B cell (primary cell): ENCODE measurements around the gene HYDIN. TPM values are rescaled to one million over a fixed set of nuclear protein-coding genes. Genes with fewer than 3 reads are reported as not detected.

Experiments
- ATAC-seq: fragments of 200-7000 bp; cut with Tn5 transposase; one replicate; pipeline ENCODE4 v1.10.0; 2021; ENCODE audit warnings: low read depth, mild to moderate bottlenecking, moderate number of reproducible peaks, moderate library complexity
- CTCF ChIA-PET: fragments of 350-600 bp; sonication (Branson Sonifier 250); formaldehyde crosslinking; loops from one replicate; lab custom pipeline; 2021; ENCODE audit warnings: antibody characterized with exemption, inconsistent platforms; lab: Charles Lee
- POLR2A ChIA-PET: fragments of 350-600 bp; sonication (Branson Sonifier 250); formaldehyde crosslinking; loops from one replicate; lab custom pipeline; 2021; ENCODE audit warnings: antibody characterized with exemption; lab: Charles Lee
- DNase-seq: peaks from one replicate; pipeline ENCODE4 v3.0.0; 2013
- H2AFZ ChIP-seq: 2 replicates; pipeline ENCODE4 v1.6.1; 2012; ENCODE audit warnings: mild to moderate bottlenecking, low read depth, low read length; ENCODE audit not compliant: insufficient read depth, poor library complexity, severe bottlenecking
- H3K27ac ChIP-seq, 2 donors: 1 replicate in 1 of 2; 2 replicates in 1 of 2; pipeline ENCODE4 v1.5.1; 2012 to 2013; ENCODE audit warnings: low read length in 2 of 2, mild to moderate bottlenecking in 2 of 2, moderate library complexity in 1 of 2
- H3K27me3 ChIP-seq, 4 experiments: fragments of 200-600 bp in 1 of 4; sonication (generic) in 1 of 4; replicated peaks in 1 of 4; 1 replicate in 2 of 4; 2 replicates in 2 of 4; pipeline versions ENCODE4 v1.6.1 to v1.7.0; 2013 to 2016; ENCODE audit warnings: low read length in 3 of 4, mild to moderate bottlenecking in 2 of 4, mixed read lengths in 1 of 4, moderate library complexity in 1 of 4; ENCODE audit not compliant: insufficient read depth in 4 of 4, control insufficient read depth in 3 of 4; ENCODE audit errors: control extremely low read depth in 1 of 4
- H3K36me3 ChIP-seq, 2 experiments: replicated peaks in 1 of 2; 1 replicate in 1 of 2; 2 replicates in 1 of 2; pipeline versions ENCODE4 v1.6.1 to v1.7.1; 2013; ENCODE audit warnings: low read length in 1 of 2; ENCODE audit not compliant: insufficient read depth in 2 of 2, control insufficient read depth in 1 of 2; ENCODE audit errors: control extremely low read depth in 1 of 2, extremely low read depth in 1 of 2
- H3K4me1 ChIP-seq, 2 donors: fragments of 200-600 bp in 1 of 2; sonication (generic) in 1 of 2; 1 replicate in 1 of 2; 2 replicates in 1 of 2; pipeline versions ENCODE4 v1.5.1 to v1.6.1; 2013 to 2017; ENCODE audit warnings: low read length in 2 of 2; ENCODE audit not compliant: control insufficient read depth in 2 of 2, insufficient read depth in 2 of 2
- H3K4me2 ChIP-seq: replicated peaks from 2 replicates; pipeline ENCODE3; 2012; ENCODE audit warnings: mild to moderate bottlenecking, low read depth, low read length; ENCODE audit not compliant: poor library complexity, severe bottlenecking
- H3K4me3 ChIP-seq, 5 experiments: fragments of 200-600 bp in 1 of 5; sonication (generic) in 1 of 5; 1 replicate in 3 of 5; 2 replicates in 2 of 5; pipeline versions ENCODE4 v1.5.1 to v1.7.0; 2011 to 2016; ENCODE audit warnings: low read length in 4 of 5, mild to moderate bottlenecking in 4 of 5, low read depth in 2 of 5, control low read depth in 1 of 5, moderate library complexity in 1 of 5; ENCODE audit not compliant: insufficient read depth in 1 of 5; ENCODE audit errors: control extremely low read depth in 1 of 5, extremely low read depth in 1 of 5
- H3K79me2 ChIP-seq: fragments of 200-600 bp; sonication (generic); one replicate; pipeline ENCODE4 v1.6.0; 2016; ENCODE audit warnings: low read length; ENCODE audit not compliant: control insufficient read depth, insufficient read depth
- H3K9ac ChIP-seq: fragments of 200-600 bp; sonication (generic); 2 replicates; pipeline ENCODE4 v1.6.1; 2017; ENCODE audit warnings: mild to moderate bottlenecking, low read length, moderate library complexity
- H3K9me3 ChIP-seq, 3 donors: one replicate each; pipeline versions ENCODE4 v1.6.1 to v1.7.1; 2013; ENCODE audit warnings: low read length in 2 of 3; ENCODE audit not compliant: control insufficient read depth in 2 of 3, insufficient read depth in 1 of 3; ENCODE audit errors: control extremely low read depth in 1 of 3
- H4K20me1 ChIP-seq: 2 replicates; pipeline ENCODE4 v1.6.0; 2012; ENCODE audit warnings: mild to moderate bottlenecking, low read length; ENCODE audit not compliant: insufficient read depth, control insufficient read depth, poor library complexity, severe bottlenecking
- H3K27ac Mint-ChIP-seq: one replicate; pipeline ENCODE4 v1.8.0; 2021; ENCODE audit warnings: mixed read lengths
- H3K27me3 Mint-ChIP-seq: one replicate; pipeline ENCODE4 v1.8.0; 2021; ENCODE audit warnings: mixed read lengths
- H3K4me1 Mint-ChIP-seq: one replicate; pipeline ENCODE4 v1.8.0; 2021; ENCODE audit warnings: mixed read lengths
- H3K4me3 Mint-ChIP-seq: one replicate; pipeline ENCODE4 v1.8.0; 2021; ENCODE audit warnings: mixed read lengths
- H3K9me3 Mint-ChIP-seq: one replicate; pipeline ENCODE4 v1.8.0; 2022; ENCODE audit warnings: mixed read lengths; ENCODE audit not compliant: insufficient read depth
- EZH2 ChIP-seq: IDR thresholded peaks from 2 replicates; pipeline ENCODE4 v1.6.1; 2012; ENCODE audit warnings: borderline replicate concordance, low read depth, mild to moderate bottlenecking, moderate library complexity, low read length; ENCODE audit not compliant: insufficient read depth, poor library complexity, severe bottlenecking
- WGBS: methylation state at CpG from one replicate; pipeline ENCODE4 v1.1.5; 2013; ENCODE audit warnings: missing lambda C conversion rate; ENCODE audit not compliant: insufficient coverage; 5-methylcytosine and 5-hydroxymethylcytosine counted together
- intact Hi-C: fragments of 100-400 bp; cut with micrococcal nuclease; formaldehyde crosslinking; loops from one replicate; pipeline ENCODE4 v1.10.0; 2022
- polyA plus RNA-seq: library from polyadenylated mRNA; depleted of rRNA; stranded (reverse); fragments of >200 nt; gene quantifications from 2 replicates; pipeline ENCODE4 v1.2.3, GENCODE V29; 2012
- total RNA-seq, 2 donors: library from RNA; stranded (reverse); fragments of 120-200 nt in 1 of 2; gene quantifications; 1 replicate in 1 of 2; 2 replicates in 1 of 2; pipeline versions ENCODE4 v1.2.3 to v1.2.4, GENCODE V29; 2013 to 2022
- TF ChIP-seq, protein P1 (sequence below): fragments of 200-600 bp; IDR thresholded peaks from one replicate; pipeline ENCODE4 v1.8.0; 2022; ENCODE audit warnings: antibody characterized with exemption, mild to moderate bottlenecking

The HYDIN gene
- total and polyA plus RNA-seq, 2 donors (not counting 1 experiment from before 2014, with no cell fraction given), result 0.10 TPM; not detected in 1

DNA sequence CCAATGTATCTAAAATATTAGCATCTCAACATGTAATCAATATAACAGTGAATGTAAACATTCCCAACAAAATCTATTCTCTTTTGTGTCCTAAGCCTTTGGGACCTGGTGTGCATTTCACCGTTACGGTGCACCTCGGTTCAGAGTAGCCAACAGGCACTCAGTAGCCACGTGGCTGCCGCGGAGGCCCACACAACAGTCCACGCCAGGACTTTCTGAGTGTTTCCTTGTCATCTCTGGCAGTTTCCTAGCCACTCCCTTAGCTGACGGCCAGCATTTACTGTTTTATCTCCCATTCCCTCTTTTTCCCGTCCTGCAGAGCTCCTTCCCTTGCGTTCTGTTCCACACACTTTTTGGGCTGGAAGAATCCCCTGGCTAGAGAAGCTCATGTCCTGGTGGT is 465.9 kb downstream of the HYDIN start:
- ChIA-PET POLR2A (no interaction called here), CTCF (interaction anchor here (0.8 kb wide), 1 partner anchor 648 kb away, joined by 3 read pairs; no protein-coding TSS in a partner anchor)
- Histone ChIP-seq H3K79me2 (no peaks in the 10 kb centered on the region), H2AFZ (no peak overlapping the region), H3K4me3 (no peak overlapping the region), H3K36me3 (peaks cover 0 to 55% of the 10 kb centered on the region in 2 experiments), H3K4me1 (no peaks in the 10 kb centered on the region), H3K9me3 (no peaks in the 10 kb centered on the region), H4K20me1 (no peaks in the 10 kb centered on the region), H3K27ac (no peak overlapping the region), H3K27me3 (no peaks in the 10 kb centered on the region), H3K9ac (no peak overlapping the region), H3K4me2 (no peak overlapping the region)
- ATAC-seq, result no peak
- no peaks in the 10 kb centered on the region for H3K4me1 Mint-ChIP-seq
- H3K4me3 Mint-ChIP-seq, result no peak overlapping the region
- no peaks in the 10 kb centered on the region for H3K27me3 Mint-ChIP-seq
- H3K27ac Mint-ChIP-seq, result no peak overlapping the region
- H3K9me3 Mint-ChIP-seq, result no peaks in the 10 kb centered on the region
- intact Hi-C loops, result no loop called here
- WGBS, result over 99% methylated on average over 9 of the region's 10 CpGs
- DNase-seq, result no peak
- TF ChIP-seq, protein P1, sequence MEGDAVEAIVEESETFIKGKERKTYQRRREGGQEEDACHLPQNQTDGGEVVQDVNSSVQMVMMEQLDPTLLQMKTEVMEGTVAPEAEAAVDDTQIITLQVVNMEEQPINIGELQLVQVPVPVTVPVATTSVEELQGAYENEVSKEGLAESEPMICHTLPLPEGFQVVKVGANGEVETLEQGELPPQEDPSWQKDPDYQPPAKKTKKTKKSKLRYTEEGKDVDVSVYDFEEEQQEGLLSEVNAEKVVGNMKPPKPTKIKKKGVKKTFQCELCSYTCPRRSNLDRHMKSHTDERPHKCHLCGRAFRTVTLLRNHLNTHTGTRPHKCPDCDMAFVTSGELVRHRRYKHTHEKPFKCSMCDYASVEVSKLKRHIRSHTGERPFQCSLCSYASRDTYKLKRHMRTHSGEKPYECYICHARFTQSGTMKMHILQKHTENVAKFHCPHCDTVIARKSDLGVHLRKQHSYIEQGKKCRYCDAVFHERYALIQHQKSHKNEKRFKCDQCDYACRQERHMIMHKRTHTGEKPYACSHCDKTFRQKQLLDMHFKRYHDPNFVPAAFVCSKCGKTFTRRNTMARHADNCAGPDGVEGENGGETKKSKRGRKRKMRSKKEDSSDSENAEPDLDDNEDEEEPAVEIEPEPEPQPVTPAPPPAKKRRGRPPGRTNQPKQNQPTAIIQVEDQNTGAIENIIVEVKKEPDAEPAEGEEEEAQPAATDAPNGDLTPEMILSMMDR, result no peak
- no peak for TF ChIP-seq EZH2

DNA sequence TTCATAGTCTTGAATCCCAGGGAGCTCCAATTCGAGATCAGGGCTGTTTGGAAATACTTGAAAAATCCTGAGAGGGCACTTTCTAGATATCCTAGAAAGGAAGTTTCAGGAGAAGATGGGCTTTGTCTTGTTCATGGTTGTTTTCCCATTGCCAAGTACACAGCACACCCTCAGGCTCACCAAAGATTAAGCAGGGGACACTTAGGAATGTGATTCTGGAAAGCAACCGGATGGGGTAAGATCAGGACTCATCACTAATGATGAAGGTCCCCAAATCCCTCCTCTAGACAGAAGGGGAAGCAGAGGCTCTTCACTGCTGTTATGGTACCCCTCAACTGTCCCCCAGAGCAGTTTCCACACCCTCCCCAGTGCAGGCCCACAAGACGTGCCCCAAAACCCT is 470.3 kb downstream of the HYDIN start:
- Mint-ChIP-seq H3K4me3 (no peak overlapping the region), H3K27me3 (no peaks in the 10 kb centered on the region), H3K27ac (no peak overlapping the region), H3K9me3 (no peaks in the 10 kb centered on the region), H3K4me1 (no peaks in the 10 kb centered on the region)
- H3K4me1 ChIP-seq, result no peaks in the 10 kb centered on the region
- no peaks in the 10 kb centered on the region for H4K20me1 ChIP-seq
- H3K27ac ChIP-seq, result no peak overlapping the region
- ATAC-seq (no peak), DNase-seq (no peak)
- H3K27me3 ChIP-seq, result no peaks in the 10 kb centered on the region
- H3K4me2 ChIP-seq, result no peak overlapping the region
- ChIA-PET CTCF (interaction anchor here (0.6 kb wide), 1 partner anchor 494 kb away, joined by 3 read pairs; no protein-coding TSS in a partner anchor), POLR2A (interaction anchor here (0.7 kb wide), 1 partner anchor 125 kb away, joined by 4 read pairs; no protein-coding TSS in a partner anchor)
- intact Hi-C loops, result no loop called here
- no peaks in the 10 kb centered on the region for H3K9me3 ChIP-seq
- no peaks in the 10 kb centered on the region for H3K79me2 ChIP-seq
- H3K9ac ChIP-seq, result no peak overlapping the region
- no peak overlapping the region for H2AFZ ChIP-seq
- H3K4me3 ChIP-seq, result no peak overlapping the region
- TF ChIP-seq, protein P1, result no peak
- TF ChIP-seq EZH2, result no peak
- peaks cover 0 to 56% of the 10 kb centered on the region in 2 experiments for H3K36me3 ChIP-seq
- 91% methylated on average over 1 of the region's 3 CpGs for WGBS
